IPS-15b (cell line): Measurements from ENCODE around the gene ZC2HC1B.

Experiments
- H3K27me3 ChIP-seq: one replicate; pipeline ENCODE4 v1.6.1; 2013; ENCODE audit warnings: low read length; ENCODE audit not compliant: control insufficient read depth, insufficient read depth
- H3K36me3 ChIP-seq: one replicate; pipeline ENCODE4 v1.6.1; 2013; ENCODE audit warnings: low read length; ENCODE audit not compliant: control insufficient read depth, insufficient read depth
- H3K4me1 ChIP-seq: one replicate; pipeline ENCODE4 v1.6.1; 2013; ENCODE audit warnings: mild to moderate bottlenecking, low read length; ENCODE audit not compliant: control insufficient read depth, insufficient read depth
- H3K4me3 ChIP-seq: one replicate; pipeline ENCODE4 v1.5.1; 2013; ENCODE audit warnings: low read depth, low read length
- H3K9ac ChIP-seq: one replicate; pipeline ENCODE4 v1.6.1; 2013; ENCODE audit warnings: low read depth, mild to moderate bottlenecking, low read length
- H3K9me3 ChIP-seq: one replicate; pipeline ENCODE4 v1.6.1; 2013; ENCODE audit warnings: mild to moderate bottlenecking, low read length; ENCODE audit not compliant: control insufficient read depth, insufficient read depth

Gene ZC2HC1B

GRCh38 chr6:143953922-143954321 lies 89.6 kb downstream of the ZC2HC1B start:
- no peaks in the 10 kb centered on the region for H3K9me3 ChIP-seq
- peaks cover 98% of the 10 kb centered on the region for H3K27me3 ChIP-seq
- H3K36me3 ChIP-seq: no peaks in the 10 kb centered on the region
- H3K9ac ChIP-seq: no peak overlapping the region
- H3K4me3 ChIP-seq: no peak overlapping the region
- peaks cover 21% of the 10 kb centered on the region for H3K4me1 ChIP-seq

DNA sequence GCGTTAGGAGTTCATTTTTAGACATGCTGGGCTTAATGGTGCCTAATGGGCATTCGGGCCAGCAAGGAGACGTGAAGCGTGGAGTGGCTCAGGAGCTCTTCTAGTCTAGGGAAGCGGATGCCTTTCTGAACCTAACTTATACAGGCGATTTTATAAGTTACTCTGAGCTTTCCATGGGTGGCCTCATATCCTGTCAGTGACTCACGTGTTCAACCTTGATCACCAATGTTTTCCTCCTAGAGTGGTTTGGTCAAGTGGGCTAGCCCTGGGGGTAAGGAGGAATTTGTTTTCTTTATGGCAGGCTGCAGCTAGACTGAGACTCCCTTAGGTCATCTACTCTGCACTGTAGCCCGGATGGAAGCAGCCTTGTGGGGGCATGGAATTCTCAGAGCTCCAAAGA lies 91.7 kb downstream of the ZC2HC1B start:
- Histone ChIP-seq H3K4me1 (peaks cover 36% of the 10 kb centered on the region), H3K9ac (no peak overlapping the region), H3K4me3 (no peak overlapping the region), H3K9me3 (no peaks in the 10 kb centered on the region), H3K36me3 (no peaks in the 10 kb centered on the region), H3K27me3 (peaks cover 98% of the 10 kb centered on the region)

DNA sequence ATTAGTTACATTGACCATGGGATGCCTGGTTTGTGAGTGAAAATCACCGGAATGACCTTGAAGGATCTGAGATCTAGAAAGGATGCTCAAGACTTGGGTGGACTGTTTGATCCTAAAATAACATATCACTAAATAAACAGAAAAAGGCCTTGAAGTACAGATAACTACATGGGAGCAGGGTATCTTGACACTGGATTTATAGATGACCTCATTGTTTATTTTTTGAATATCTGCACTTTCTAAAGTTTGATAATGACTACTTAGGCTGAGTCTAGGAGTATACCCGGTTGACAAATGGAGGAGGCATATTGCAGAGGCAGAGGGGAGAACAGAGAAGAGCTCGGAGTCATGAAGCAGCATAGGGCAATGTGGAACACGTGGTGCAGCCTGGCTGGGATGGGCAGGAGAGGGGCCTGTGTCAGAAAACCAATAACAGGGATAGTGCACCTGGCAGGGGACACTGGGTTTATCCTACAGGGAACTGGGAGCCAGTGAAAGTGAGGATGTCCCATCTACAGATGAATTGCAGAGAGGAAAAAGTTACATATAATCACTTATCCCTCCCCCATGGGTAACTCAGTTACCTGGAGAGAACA lies 93.5 kb downstream of the ZC2HC1B start:
- no peaks in the 10 kb centered on the region for H3K9me3 ChIP-seq
- peaks cover 51% of the 10 kb centered on the region for H3K4me1 ChIP-seq
- peaks cover 98% of the 10 kb centered on the region for H3K27me3 ChIP-seq
- no peaks in the 10 kb centered on the region for H3K36me3 ChIP-seq
- H3K4me3 ChIP-seq: no peak overlapping the region
- H3K9ac ChIP-seq: no peak overlapping the region

GRCh38 chr6:143958839-143959399 lies 94.6 kb downstream of the ZC2HC1B start:
- Histone ChIP-seq H3K4me3 (peak overlapping the region; percentile 19), H3K9me3 (no peaks in the 10 kb centered on the region)

GRCh38 chr6:143959927-143960326 lies 95.7 kb downstream of the ZC2HC1B start:
- Histone ChIP-seq H3K4me3 (no peak overlapping the region), H3K9me3 (no peaks in the 10 kb centered on the region), H3K36me3 (no peaks in the 10 kb centered on the region), H3K9ac (no peak overlapping the region), H3K27me3 (peaks cover 99% of the 10 kb centered on the region), H3K4me1 (peaks cover 57% of the 10 kb centered on the region)

More at GRCh38 chr6:143958839-143959399, 94.6 kb downstream of the ZC2HC1B start:
- no peak overlapping the region for H3K9ac ChIP-seq
- peaks cover 53% of the 10 kb centered on the region for H3K4me1 ChIP-seq
- no peaks in the 10 kb centered on the region for H3K36me3 ChIP-seq
- peaks cover 99% of the 10 kb centered on the region for H3K27me3 ChIP-seq

DNA sequence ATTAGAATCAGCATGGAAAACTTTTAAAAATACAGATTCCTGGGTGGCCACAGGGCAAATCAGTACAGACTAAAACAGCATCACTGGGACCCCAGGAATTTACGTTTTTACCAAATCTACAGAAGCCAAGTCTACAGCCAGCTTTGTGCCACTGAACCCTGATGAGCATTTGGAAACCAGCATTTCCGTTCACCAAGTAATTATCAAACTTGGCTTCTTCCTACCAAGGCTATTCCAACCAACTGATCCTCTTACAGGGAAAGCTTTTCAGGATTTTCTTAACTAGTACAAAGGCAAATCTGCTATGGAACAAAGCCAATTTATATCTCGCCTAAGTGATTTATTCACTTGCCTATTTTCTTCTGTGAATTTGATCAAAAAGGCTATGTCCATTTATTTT lies 96.8 kb downstream of the ZC2HC1B start:
- Histone ChIP-seq H3K4me3 (peak overlapping the region; percentile 3), H3K4me1 (peaks cover 59% of the 10 kb centered on the region), H3K9ac (no peak overlapping the region), H3K9me3 (no peaks in the 10 kb centered on the region), H3K36me3 (no peaks in the 10 kb centered on the region), H3K27me3 (peaks cover 99% of the 10 kb centered on the region)

DNA sequence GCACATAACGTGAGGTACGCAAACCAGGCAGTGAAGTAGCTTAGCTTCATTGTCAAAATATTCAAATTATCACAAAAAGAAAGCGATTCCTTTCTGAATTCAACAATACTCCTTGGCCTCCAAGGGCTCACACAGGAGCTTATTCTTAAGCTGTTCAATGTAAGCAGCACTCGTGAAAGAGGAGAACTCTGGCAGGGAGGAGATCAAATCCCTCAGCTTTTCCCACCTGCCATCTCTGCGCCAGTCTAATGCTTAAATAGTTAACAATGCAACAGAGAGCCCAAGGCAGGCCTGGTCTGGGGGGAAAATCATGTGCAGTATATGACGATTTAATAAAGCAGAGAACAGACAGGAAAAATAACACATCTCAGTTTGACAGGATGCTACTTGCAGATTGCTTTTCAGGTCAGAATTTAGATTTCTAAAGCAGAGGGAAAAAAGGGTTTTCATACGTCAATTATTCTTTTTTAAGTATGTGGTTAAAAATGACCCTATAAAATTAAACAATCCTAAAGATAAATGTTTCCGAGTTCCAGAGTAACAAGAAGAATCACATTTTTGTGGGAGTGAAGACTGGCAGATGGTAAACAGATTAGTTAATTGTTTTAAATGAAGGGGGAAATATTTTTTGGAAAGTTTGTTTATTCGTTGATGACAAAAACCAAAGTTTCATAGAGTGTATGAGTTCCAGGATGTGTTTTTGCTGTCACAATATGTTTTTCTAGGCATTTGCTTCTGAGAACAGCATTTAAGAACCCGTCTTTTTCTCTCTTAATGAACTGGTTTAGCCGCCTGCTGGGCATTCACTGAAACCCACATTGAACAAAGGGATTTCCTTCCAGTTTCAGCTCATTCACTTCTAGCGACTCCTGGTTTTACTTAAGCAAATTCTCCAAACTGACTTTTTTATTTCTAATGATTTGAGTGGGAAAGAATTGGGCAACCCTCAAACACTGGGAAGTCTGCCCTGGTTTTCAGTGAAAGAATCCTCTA lies 97.9 kb downstream of the ZC2HC1B start:
- H3K9me3 ChIP-seq: no peaks in the 10 kb centered on the region
- H3K4me3 ChIP-seq: peak overlapping the region; percentile 19
- peaks cover 58% of the 10 kb centered on the region for H3K4me1 ChIP-seq
- H3K36me3 ChIP-seq: no peaks in the 10 kb centered on the region
- peaks cover 99% of the 10 kb centered on the region for H3K27me3 ChIP-seq
- H3K9ac ChIP-seq: no peak overlapping the region

DNA sequence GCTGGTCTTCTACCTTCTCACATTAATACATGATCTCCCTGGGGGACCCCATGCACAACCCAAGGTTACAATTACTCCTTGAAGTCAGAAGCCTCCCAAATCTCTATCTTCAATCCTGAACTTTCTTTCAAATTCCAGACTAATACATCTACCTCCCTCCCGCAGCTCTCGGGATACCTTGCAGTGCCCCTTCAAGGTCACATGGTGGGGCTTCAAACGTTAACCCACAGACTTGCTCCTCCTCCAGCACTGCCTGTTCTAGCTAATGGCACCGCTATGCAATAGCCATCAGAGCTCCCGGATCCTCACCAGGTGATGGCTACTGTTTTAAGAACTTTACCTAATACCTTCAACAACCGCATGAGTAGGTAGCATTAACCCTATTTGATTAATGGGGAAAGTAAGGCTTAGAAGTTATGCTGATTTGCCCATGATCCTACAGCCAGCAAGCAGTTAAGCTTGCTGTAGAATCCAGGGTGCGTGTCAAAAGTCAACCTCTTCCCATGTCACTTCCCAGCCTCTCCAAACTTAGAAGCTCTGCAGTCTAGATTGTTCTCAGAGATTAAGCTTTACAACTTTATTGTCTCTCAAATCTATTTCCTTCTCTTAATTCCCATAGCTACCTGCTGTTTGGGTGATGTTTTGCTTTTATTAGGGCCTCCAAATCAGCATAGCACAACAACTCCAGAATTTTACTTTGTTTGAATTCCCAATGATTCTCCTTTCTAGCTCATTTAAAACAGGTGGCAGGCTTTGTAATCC lies 99.1 kb downstream of the ZC2HC1B start:
- Histone ChIP-seq H3K36me3 (no peaks in the 10 kb centered on the region), H3K9ac (no peak overlapping the region), H3K4me3 (peak overlapping the region; percentile 13), H3K27me3 (peaks cover 99% of the 10 kb centered on the region), H3K9me3 (no peaks in the 10 kb centered on the region), H3K4me1 (peaks cover 47% of the 10 kb centered on the region)

GRCh38 chr6:143964674-143965081 lies 100.4 kb downstream of the ZC2HC1B start:
- Histone ChIP-seq H3K9me3 (no peaks in the 10 kb centered on the region), H3K4me1 (peaks cover 38% of the 10 kb centered on the region), H3K9ac (no peak overlapping the region), H3K4me3 (no peak overlapping the region), H3K27me3 (peaks cover 99% of the 10 kb centered on the region), H3K36me3 (no peaks in the 10 kb centered on the region)

- no peak overlapping the region for H3K4me3 ChIP-seq
- no peaks in the 10 kb centered on the region for H3K9me3 ChIP-seq
- H3K27me3 ChIP-seq: peaks cover 99% of the 10 kb centered on the region
- H3K36me3 ChIP-seq: no peaks in the 10 kb centered on the region
- H3K9ac ChIP-seq: no peak overlapping the region
- peaks cover 32% of the 10 kb centered on the region for H3K4me1 ChIP-seq
Measured at GRCh38 chr6:143965503-143966171, 101.4 kb downstream of the ZC2HC1B start.

- H3K36me3 ChIP-seq: no peaks in the 10 kb centered on the region
- peaks cover 26% of the 10 kb centered on the region for H3K4me1 ChIP-seq
- H3K9ac ChIP-seq: no peak overlapping the region
- peaks cover 99% of the 10 kb centered on the region for H3K27me3 ChIP-seq
- H3K9me3 ChIP-seq: no peaks in the 10 kb centered on the region
- no peak overlapping the region for H3K4me3 ChIP-seq
Measured at GRCh38 chr6:143966312-143966711, 102.0 kb downstream of the ZC2HC1B start.
